Psoas muscle (tissue), 8 donors: ENCODE data around the gene IFI6. TPM values are rescaled to one million over a fixed set of nuclear protein-coding genes. Genes with fewer than 3 reads are reported as not detected.
A peak's percentile ranks its signal among the peaks of the same experiment; 100 is the strongest.

Experiments used
- ATAC-seq, 4 donors: fragments of 200-7000 bp; cut with Tn5 transposase; one replicate each; pipeline ENCODE4 v1.9.1; 2020; ENCODE audit warnings: moderate library complexity in 3 of 4, mild to moderate bottlenecking in 2 of 4
- DNase-seq, 2 donors: peaks; one replicate each; pipeline ENCODE4 v3.0.0-alpha.2; 2020
- H3K27ac ChIP-seq: fragments of 200-600 bp; one replicate; pipeline ENCODE4 v1.8.0; 2022
- H3K27me3 ChIP-seq, 3 donors: fragments of 200-600 bp in 1 of 3; one replicate each; pipeline versions ENCODE4 v1.6.1 to v1.8.0; 2013 to 2022; ENCODE audit warnings: low read length in 2 of 3, mild to moderate bottlenecking in 2 of 3, moderate library complexity in 1 of 3; ENCODE audit not compliant: insufficient read depth in 3 of 3
- H3K36me3 ChIP-seq, 2 donors: fragments of 200-600 bp in 1 of 2; one replicate each; pipeline versions ENCODE4 v1.6.1 to v1.8.0; 2013 to 2022; ENCODE audit warnings: low read depth in 1 of 2, mild to moderate bottlenecking in 1 of 2, moderate library complexity in 1 of 2; ENCODE audit not compliant: insufficient read depth in 1 of 2
- H3K4me1 ChIP-seq: fragments of 200-600 bp; one replicate; pipeline ENCODE4 v1.8.0; 2022
- H3K4me3 ChIP-seq: fragments of 200-600 bp; one replicate; pipeline ENCODE4 v1.8.0; 2022; ENCODE audit warnings: mild to moderate bottlenecking
- H3K9me3 ChIP-seq: fragments of 200-600 bp; one replicate; pipeline ENCODE4 v1.8.0; 2022
- CTCF ChIP-seq: fragments of 200-600 bp; IDR thresholded peaks from one replicate; pipeline ENCODE4 v1.8.0; 2022; ENCODE audit warnings: antibody characterized with exemption
- WGBS, 3 donors: extraction: QIAGEN DNeasy Blood & Tissue Kit; methylation state at CpG; one replicate each; pipeline versions ENCODE4 v1.1.6 to v1.1.7; 2013; 5-methylcytosine and 5-hydroxymethylcytosine counted together
- intact Hi-C, 2 donors: fragments of 100-400 bp; cut with DNase I; formaldehyde crosslinking; loops; one replicate each; pipeline versions ENCODE4 v1.11.0 to v1.14.2; 2022
- long read RNA-seq, 2 donors: library from polyadenylated mRNA; unstranded; transcript quantifications; one replicate each; pipeline ENCODE4 v2.0.0, GENCODE V29; 2021
- polyA plus RNA-seq, 3 donors: library from polyadenylated mRNA; stranded (reverse); fragments of 200-250 nt; gene quantifications; one replicate each; pipeline ENCODE4 v1.2.3, GENCODE V29; 2013
- total RNA-seq, 4 donors: library from RNA; stranded (reverse); fragmentation: NEBNext Ultra II Directional in 2 of 4; extraction: Animal tissue kit (Norgen Biotek cat#: 25700) in 2 of 4; gene quantifications; one replicate each; pipeline versions ENCODE4 v1.2.1 to v1.2.4, GENCODE V29; 2021 to 2023
- donor health status: healthy with polysubstance abuse.
- donor health status: DM: no; HTN: no; CAD: no; lungs with moderate emphysema.
- donor health status: Bipolar disorder and iron deficiency.
- donor health status: healthy.
- donor health status: DM: yes; HTN: yes; CAD: no.
- donor health status: DM: no; HTN: no; CAD: no.
- donor health status: DM: no; HTN: no; CAD: no.
- donor health status: DM: yes; HTN: yes; CAD: no.

IFI6 gene
- total RNA-seq, result 10 to 100 TPM in 3 of 4 donors, 1 to 10 TPM in 1; 7.8 to 25.8 (median 15.3) TPM
- polyA plus RNA-seq, result 10 to 100 TPM; 13.9 to 20.9 (median 18.8) TPM
- long read RNA-seq, donor 1, partial matches to known transcripts, result 0 of 5 reads
- long read RNA-seq, donor 1, other reads (novel, unspliced or antisense), result 0 of 5 reads
- long read RNA-seq, donor 2, transcript IFI6-202 (5 exons, 841 nt), result major isoform, 8 of 9 reads
- long read RNA-seq, donor 2, partial matches to known transcripts, result 0 of 9 reads
- long read RNA-seq, donor 2, other reads (novel, unspliced or antisense), result 1 of 9 reads

- peak within 1 kb of the TSS; percentile 73 for H3K4me3 ChIP-seq
- no peaks in the 10 kb centered on the region for H3K27me3 ChIP-seq
- ATAC-seq (peak; percentile 92 to 96 (median 94)), DNase-seq (peak; percentile 79 to 87)
- peaks cover 0 to 3% of the 10 kb centered on the region in 2 donors for H3K36me3 ChIP-seq
- H3K27ac ChIP-seq, result peak within 1 kb of the TSS; percentile 77
- intact Hi-C loops, result loop anchor here (5.0 to 10.0 kb wide), 2 partner anchors 50 to 53 kb away; partner anchors contain the start of gene FAM76A (in 1 of the 2)
- peak; percentile 36 for TF ChIP-seq CTCF
- no peaks in the 10 kb centered on the region for H3K9me3 ChIP-seq
- peaks cover 13% of the 10 kb centered on the region for H3K4me1 ChIP-seq
- 0 to 1% (median 1%) methylated on average over 10 of the region's 10 CpGs for WGBS, 3 donors
These were observed at the start of gene IFI6 for GRCh38 chr1:27671964-27672749. Gene IFI6 (minus strand): TSS chr1:27672192. CDS start chr1:27669314, 2,878 bp downstream.

GRCh38 chr1:27719286-27720251 is 47.6 kb upstream of the IFI6 start:
- H3K4me1 ChIP-seq, result no peaks in the 10 kb centered on the region
- intact Hi-C loops, result loop anchor here (5.0 to 10.0 kb wide), 2 partner anchors 45 to 47 kb away; partner anchors contain the start of gene IFI6 (in 2 of the 2)
- no peak overlapping the region for H3K27ac ChIP-seq
- H3K4me3 ChIP-seq, result no peak overlapping the region
- WGBS, 3 donors, result 48 to 61% (median 53%) methylated on average over 5 of the region's 5 CpGs
- no peak for TF ChIP-seq CTCF
- H3K27me3 ChIP-seq, result peaks cover 0 to 11% (median 5%) of the 10 kb centered on the region in 3 donors
- no peak for ATAC-seq
- H3K9me3 ChIP-seq, result no peaks in the 10 kb centered on the region
- DNase-seq, result no peak
- H3K36me3 ChIP-seq, result no peaks in the 10 kb centered on the region

GRCh38 chr1:27716262-27716895 is 44.4 kb upstream of the IFI6 start:
- H3K9me3 ChIP-seq, result no peaks in the 10 kb centered on the region
- TF ChIP-seq CTCF, result no peak
- H3K27ac ChIP-seq, result no peak overlapping the region
- no peaks in the 10 kb centered on the region for H3K4me1 ChIP-seq
- peaks cover 0 to 11% (median 5%) of the 10 kb centered on the region in 3 donors for H3K27me3 ChIP-seq
- no peak overlapping the region for H3K4me3 ChIP-seq
- H3K36me3 ChIP-seq, result no peaks in the 10 kb centered on the region
- ATAC-seq (no peak), DNase-seq (no peak)
- intact Hi-C loops, result no loop called here
- 52 to 74% (median 61%) methylated on average over 2 of the region's 2 CpGs for whole genome bisulfite sequencing, 3 donors

- Histone ChIP-seq H3K4me1 (no peaks in the 10 kb centered on the region), H3K27ac (no peak overlapping the region), H3K36me3 (no peaks in the 10 kb centered on the region), H3K9me3 (no peaks in the 10 kb centered on the region), H3K4me3 (no peak overlapping the region), H3K27me3 (peaks cover 0 to 11% (median 5%) of the 10 kb centered on the region in 3 donors)
- TF ChIP-seq CTCF, result no peak
- DNase-seq (no peak), ATAC-seq (no peak)
- intact Hi-C loops, result no loop called here
- WGBS, 3 donors, result 75 to 86% (median 83%) methylated on average over 3 of the region's 3 CpGs
These were observed 42.0 kb upstream of the IFI6 start for GRCh38 chr1:27713869-27714513.
